Parathyroid adenoma (tissue), 2 donors: ENCODE measurements around the gene ATP5MC2.
A peak's percentile ranks its signal among the peaks of the same experiment; 100 is the strongest.
"Not testable (repeated sequence)": the region's sequence is repeated elsewhere in the genome, so short reads cannot be mapped to it uniquely, and the experiment has no call there.

Experiments used
- H2AFZ ChIP-seq: fragments of 300-600 bp; sonication (generic); one replicate; pipeline ENCODE4 v1.7.0; 2017; ENCODE audit warnings: antibody characterized with exemption, mild to moderate bottlenecking
- H3K27ac ChIP-seq: fragments of 300-600 bp; sonication (generic); one replicate; pipeline ENCODE4 v1.7.0; 2017
- H3K27me3 ChIP-seq: fragments of 300-600 bp; sonication (generic); one replicate; pipeline ENCODE4 v1.7.0; 2017; ENCODE audit warnings: low read length; ENCODE audit not compliant: control insufficient read depth, insufficient read depth
- H3K36me3 ChIP-seq: fragments of 300-600 bp; sonication (generic); one replicate; pipeline ENCODE4 v1.7.0; 2017; ENCODE audit warnings: low read length; ENCODE audit not compliant: control insufficient read depth, insufficient read depth
- H3K4me1 ChIP-seq: fragments of 300-600 bp; sonication (generic); one replicate; pipeline ENCODE4 v1.7.0; 2017; ENCODE audit warnings: control low read depth
- H3K4me2 ChIP-seq: fragments of 300-600 bp; sonication (generic); one replicate; pipeline ENCODE4 v1.7.0; 2017; ENCODE audit warnings: low read length
- H3K4me3 ChIP-seq: fragments of 300-600 bp; sonication (generic); one replicate; pipeline ENCODE4 v1.7.0; 2017; ENCODE audit warnings: low read depth, low read length
- H3K79me2 ChIP-seq: fragments of 300-600 bp; sonication (generic); one replicate; pipeline ENCODE4 v1.7.0; 2017; ENCODE audit warnings: control low read depth
- H3K9ac ChIP-seq: fragments of 300-600 bp; sonication (generic); one replicate; pipeline ENCODE4 v1.7.0; 2017; ENCODE audit warnings: mild to moderate bottlenecking
- H3K9me3 ChIP-seq: fragments of 300-600 bp; sonication (generic); one replicate; pipeline ENCODE4 v1.7.0; 2017; ENCODE audit warnings: low read length; ENCODE audit not compliant: control insufficient read depth
- TF ChIP-seq, protein P1 (sequence below): fragments of 300-600 bp; sonication (generic); IDR thresholded peaks from one replicate; pipeline ENCODE4 v1.7.0; 2017; ENCODE audit warnings: antibody characterized with exemption, mild to moderate bottlenecking
- donor health status: primary hyperparathyroidism.

ATP5MC2 gene

DNA sequence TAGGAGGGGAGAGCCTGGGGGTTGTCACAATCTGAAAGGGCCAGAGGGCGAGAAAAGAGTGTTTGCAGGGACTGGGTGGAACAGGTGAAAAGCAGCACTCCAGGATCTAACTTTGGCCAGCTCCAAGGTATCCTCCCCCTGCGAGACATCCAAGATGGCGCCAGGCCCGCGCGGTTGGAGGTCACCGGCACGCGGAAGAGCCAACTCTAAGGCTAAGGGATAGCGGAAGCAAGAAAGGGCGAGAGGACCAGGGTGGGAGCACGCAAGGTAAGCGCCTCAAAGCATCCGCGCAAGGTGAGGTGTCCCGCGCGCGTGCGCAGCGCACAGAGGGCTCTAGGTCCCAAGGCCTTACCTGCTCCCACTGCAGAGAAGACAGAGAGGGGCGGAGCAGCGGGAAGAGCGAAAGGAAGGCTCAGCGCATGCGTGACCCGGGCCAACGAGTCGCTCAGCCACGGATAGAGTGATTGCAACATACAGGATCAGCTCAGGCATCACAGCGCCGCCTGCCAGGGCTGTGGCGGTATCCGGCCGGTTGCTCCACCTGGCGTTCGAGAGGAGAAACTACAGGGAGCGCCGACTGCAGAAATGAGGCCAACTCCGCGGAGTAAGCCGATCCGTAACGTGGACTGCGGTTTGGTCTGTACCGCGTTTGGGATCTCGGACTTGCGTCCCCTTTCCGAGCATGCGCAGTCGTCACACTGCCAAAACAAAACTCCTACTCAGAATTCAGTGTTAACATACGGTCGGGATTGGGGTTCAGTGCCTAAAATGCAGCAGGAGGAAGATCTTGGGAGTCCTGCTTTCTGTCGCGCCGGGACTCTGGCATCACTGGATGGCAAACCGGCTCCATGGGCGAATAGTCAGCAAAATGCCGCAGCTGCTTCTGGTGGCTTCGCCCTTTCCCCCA is at the start of gene ATP5MC2:
Gene ATP5MC2 (minus strand): TSS at position 383 of the 907 bp plus-strand sequence. CDS start 3,469 bp downstream, outside the sequence.
- peak within 1 kb of the TSS; percentile 6 for H3K9ac ChIP-seq
- H3K9me3 ChIP-seq = no peaks in the 10 kb centered on the region
- H3K36me3 ChIP-seq = no peaks in the 10 kb centered on the region
- TF ChIP-seq, protein P1, sequence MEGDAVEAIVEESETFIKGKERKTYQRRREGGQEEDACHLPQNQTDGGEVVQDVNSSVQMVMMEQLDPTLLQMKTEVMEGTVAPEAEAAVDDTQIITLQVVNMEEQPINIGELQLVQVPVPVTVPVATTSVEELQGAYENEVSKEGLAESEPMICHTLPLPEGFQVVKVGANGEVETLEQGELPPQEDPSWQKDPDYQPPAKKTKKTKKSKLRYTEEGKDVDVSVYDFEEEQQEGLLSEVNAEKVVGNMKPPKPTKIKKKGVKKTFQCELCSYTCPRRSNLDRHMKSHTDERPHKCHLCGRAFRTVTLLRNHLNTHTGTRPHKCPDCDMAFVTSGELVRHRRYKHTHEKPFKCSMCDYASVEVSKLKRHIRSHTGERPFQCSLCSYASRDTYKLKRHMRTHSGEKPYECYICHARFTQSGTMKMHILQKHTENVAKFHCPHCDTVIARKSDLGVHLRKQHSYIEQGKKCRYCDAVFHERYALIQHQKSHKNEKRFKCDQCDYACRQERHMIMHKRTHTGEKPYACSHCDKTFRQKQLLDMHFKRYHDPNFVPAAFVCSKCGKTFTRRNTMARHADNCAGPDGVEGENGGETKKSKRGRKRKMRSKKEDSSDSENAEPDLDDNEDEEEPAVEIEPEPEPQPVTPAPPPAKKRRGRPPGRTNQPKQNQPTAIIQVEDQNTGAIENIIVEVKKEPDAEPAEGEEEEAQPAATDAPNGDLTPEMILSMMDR = peak; percentile 99
- H2AFZ ChIP-seq = peak within 1 kb of the TSS; percentile 88
- H3K79me2 ChIP-seq = peaks cover 26% of the 10 kb centered on the region
- H3K27me3 ChIP-seq = no peaks in the 10 kb centered on the region
- peak within 1 kb of the TSS; percentile 97 for H3K4me2 ChIP-seq
- H3K27ac ChIP-seq = peak within 1 kb of the TSS; percentile 74
- peaks cover 5% of the 10 kb centered on the region for H3K4me1 ChIP-seq
- peak within 1 kb of the TSS; percentile 95 for H3K4me3 ChIP-seq

DNA sequence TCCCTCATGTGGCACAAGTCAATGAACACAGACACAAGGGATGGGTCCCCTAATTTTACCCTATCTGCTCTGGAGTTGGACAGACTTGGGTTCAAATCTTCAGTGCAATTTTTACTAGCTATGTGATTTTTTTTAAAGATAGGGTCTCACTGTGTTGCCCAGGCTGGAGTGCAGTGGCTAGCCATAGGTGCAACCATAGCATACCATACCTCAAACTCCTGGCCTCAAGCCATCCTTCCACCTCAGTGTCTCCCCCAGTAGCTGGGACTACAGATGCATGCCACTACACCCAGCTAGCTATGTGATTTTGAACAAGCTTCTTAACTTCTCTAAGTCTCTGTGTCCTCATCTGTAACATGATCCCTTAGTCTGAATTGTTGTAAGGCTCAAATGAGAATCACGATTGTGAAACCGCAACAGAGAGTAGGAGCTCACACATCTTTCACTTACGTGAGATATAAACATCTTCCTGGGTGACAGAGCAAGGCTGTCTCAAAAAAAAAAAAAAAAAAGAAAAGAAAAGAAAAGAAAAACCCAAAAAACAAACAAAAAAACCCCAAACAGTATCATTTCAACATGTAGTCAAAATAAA is 46.7 kb upstream of the ATP5MC2 start:
- Histone ChIP-seq H3K9me3 (no peaks in the 10 kb centered on the region), H3K79me2 (peaks cover 2% of the 10 kb centered on the region), H3K9ac (no peak overlapping the region), H3K36me3 (no peaks in the 10 kb centered on the region), H3K4me2 (no peak overlapping the region), H3K4me1 (no peaks in the 10 kb centered on the region), H2AFZ (no peak overlapping the region), H3K4me3 (no peak overlapping the region), H3K27ac (no peak overlapping the region), H3K27me3 (no peaks in the 10 kb centered on the region)
- TF ChIP-seq, protein P1 = no peak

DNA sequence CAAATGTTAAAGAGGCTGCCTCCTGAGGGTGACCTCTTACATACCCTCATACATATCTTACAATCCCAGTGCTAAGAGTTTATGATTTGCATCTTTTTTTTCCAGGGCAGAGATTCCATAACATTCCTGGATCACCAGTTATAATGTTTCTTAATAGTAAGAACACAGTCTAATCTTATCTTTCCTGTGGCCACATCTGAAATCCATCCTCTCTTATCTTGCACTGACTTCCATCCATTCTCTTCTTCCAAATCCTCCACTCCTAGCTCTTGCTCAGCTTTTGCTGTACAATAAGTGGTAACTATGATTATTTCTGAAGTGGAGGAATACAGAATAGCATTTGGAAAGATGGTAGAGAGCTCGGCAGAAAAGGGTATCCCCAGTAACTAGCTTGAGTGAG is 45.1 kb upstream of the ATP5MC2 start:
- no peaks in the 10 kb centered on the region for H3K79me2 ChIP-seq
- TF ChIP-seq, protein P1 = no peak
- no peak overlapping the region for H3K9ac ChIP-seq
- no peak overlapping the region for H3K4me3 ChIP-seq
- no peaks in the 10 kb centered on the region for H3K36me3 ChIP-seq
- H3K9me3 ChIP-seq = no peaks in the 10 kb centered on the region
- H3K4me1 ChIP-seq = no peaks in the 10 kb centered on the region
- H3K27ac ChIP-seq = no peak overlapping the region
- no peaks in the 10 kb centered on the region for H3K27me3 ChIP-seq
- no peak overlapping the region for H3K4me2 ChIP-seq
- H2AFZ ChIP-seq = no peak overlapping the region

DNA sequence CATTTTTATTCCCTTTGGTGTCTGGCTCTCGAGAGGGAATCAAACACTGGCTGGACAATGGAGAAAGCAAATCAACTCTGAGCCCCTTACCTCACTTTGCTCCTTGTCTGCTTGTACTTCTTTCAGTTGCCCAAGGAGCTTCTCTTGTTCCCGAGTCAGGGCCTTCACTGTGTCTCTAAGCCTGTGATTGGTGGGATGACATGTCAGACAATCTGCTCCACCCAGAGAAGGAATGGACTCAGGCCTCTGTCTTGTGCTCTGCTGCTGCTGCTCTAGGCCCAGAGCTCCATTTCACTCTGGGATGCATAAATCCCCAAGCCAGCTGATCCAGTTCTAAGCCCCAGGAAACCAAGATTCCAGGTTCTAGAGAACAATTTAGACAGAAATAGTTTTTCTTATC is 43.8 kb upstream of the ATP5MC2 start:
- TF ChIP-seq, protein P1 = no peak
- Histone ChIP-seq H3K36me3 (no peaks in the 10 kb centered on the region), H2AFZ (no peak overlapping the region), H3K9ac (no peak overlapping the region), H3K27ac (no peak overlapping the region), H3K4me1 (no peaks in the 10 kb centered on the region), H3K27me3 (no peaks in the 10 kb centered on the region), H3K9me3 (no peaks in the 10 kb centered on the region), H3K4me3 (no peak overlapping the region), H3K4me2 (no peak overlapping the region), H3K79me2 (no peaks in the 10 kb centered on the region)

DNA sequence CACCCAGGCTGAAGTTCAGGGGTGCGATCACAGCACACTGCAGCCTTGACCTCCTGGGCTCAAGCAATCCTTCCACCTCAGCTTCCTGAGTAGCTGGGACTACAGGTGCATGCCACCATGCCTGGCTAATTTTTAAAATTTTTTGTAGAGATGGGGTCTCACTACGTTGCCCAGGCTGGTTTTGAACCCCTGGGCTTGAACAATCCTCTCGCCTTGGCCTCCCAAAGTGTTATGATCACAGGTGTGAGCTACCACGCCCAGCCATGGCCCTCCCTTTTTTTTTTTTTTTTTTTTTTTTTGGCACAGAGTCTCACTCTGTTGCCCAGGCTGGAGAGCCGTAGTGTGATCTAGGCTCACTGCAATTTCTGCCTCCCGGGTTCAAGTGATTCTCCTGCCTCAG is 42.7 kb upstream of the ATP5MC2 start:
- not testable (repeated sequence) for H3K27ac ChIP-seq, H3K4me2 ChIP-seq, H3K9ac ChIP-seq, H3K4me3 ChIP-seq, H3K27me3 ChIP-seq, H2AFZ ChIP-seq, H3K4me1 ChIP-seq, H3K79me2 ChIP-seq, H3K36me3 ChIP-seq, H3K9me3 ChIP-seq
